Measurements from ENCODE around the gene PKP3. TPM values are rescaled to one million over a fixed set of nuclear protein-coding genes. Genes with fewer than 3 reads are reported as not detected.
"Not testable (repeated sequence)": the region's sequence is repeated elsewhere in the genome, so short reads cannot be mapped to it uniquely, and the experiment has no call there.

Gene PKP3
- total RNA-seq, 5 donors from 2014 or later (not counting 1 experiment from before 2014, with no cell fraction given), result 0.32 to 0.85 (median 0.47) TPM; not detected in 1

DNA sequence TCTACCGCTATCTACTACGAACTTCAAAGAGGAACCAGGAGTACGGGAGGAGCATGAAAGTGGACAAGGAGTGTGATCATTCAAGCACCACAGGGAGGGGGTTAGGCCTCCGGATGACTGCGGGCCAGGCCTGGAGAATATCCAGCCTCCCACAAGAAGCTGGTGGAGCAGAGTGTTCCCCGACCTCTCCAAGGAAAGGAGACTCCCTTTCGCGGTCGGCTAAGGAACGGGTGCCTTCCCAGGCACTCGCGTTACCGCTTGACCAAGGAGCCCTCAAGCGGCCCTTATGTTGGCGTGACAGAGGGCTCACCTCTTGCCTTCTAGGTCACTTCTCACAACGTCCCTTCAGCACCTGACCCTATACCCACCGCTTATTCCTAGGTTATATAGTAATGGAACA, 4.6 kb upstream of the PKP3 start:
- CTCF ChIA-PET; H3K27me3 Mint-ChIP-seq; H3K9me3 ChIP-seq; H3K4me3 Mint-ChIP-seq; H3K9me3 Mint-ChIP-seq; H3K27ac Mint-ChIP-seq; H3K27me3 ChIP-seq (replicated peaks in 1 of 2; ENCODE audit: control insufficient read depth in 2 of 2, extremely low read depth in 1 of 2, insufficient read depth in 2 of 2, low read length in 1 of 2); H3K4me1 Mint-ChIP-seq; H3K4me3 ChIP-seq (ENCODE audit: control insufficient read depth in 1 of 2, extremely low read depth in 1 of 2, low read length in 1 of 2); H3K36me3 ChIP-seq (ENCODE audit: control insufficient read depth in 2 of 2, extremely low read depth in 1 of 2, insufficient read depth in 1 of 2, low read length in 1 of 2); DNase-seq; ATAC-seq (replicated peaks in 1 of 4); POLR2A ChIA-PET; H3K36me3 Mint-ChIP-seq; H3K27ac ChIP-seq (ENCODE audit: low read length): not testable (repeated sequence)
- WGBS (ENCODE audit: insufficient coverage), result no CpG with 5 or more reads among the region's 17 CpGs
- peaks cover 0 to 25% of the 10 kb centered on the region in 2 experiments for H3K4me1 ChIP-seq (ENCODE audit: control insufficient read depth in 1 of 2, extremely low read depth in 1 of 2, insufficient read depth in 2 of 2, low read length in 2 of 2)

DNA sequence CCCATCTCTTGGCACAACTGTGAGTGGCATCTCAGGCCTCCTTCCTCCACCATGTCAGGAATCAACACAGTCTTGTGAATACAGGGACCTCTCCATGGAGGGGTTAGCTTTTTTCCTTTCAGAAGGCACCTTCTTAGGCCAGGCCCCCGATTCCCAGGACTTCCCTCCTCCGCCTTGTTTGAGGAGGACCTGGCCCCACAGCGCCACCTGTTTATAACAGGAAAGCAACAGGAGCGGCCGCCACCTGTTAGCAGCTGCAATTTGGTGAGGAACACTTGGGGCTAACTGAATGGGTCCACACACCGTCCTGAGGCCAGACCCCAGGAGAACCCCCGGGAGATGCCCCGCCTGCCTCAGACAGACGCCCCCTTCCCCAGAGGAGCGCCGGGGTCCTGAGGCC, 3.8 kb upstream of the PKP3 start:
- Mint-ChIP-seq H3K36me3 (no peaks in the 10 kb centered on the region), H3K4me1 (peaks cover 0 to 6% (median 4%) of the 10 kb centered on the region in 3 donors), H3K4me3 (no peak overlapping the region), H3K9me3 (peaks cover 0 to 8% (median 7%) of the 10 kb centered on the region in 3 donors), H3K27ac (no peak overlapping the region), H3K27me3 (no peaks in the 10 kb centered on the region)
- Histone ChIP-seq H3K4me3 (ENCODE audit: control insufficient read depth in 1 of 2, extremely low read depth in 1 of 2, low read length in 1 of 2) (no peak overlapping the region), H3K36me3 (ENCODE audit: control insufficient read depth in 2 of 2, extremely low read depth in 1 of 2, insufficient read depth in 1 of 2, low read length in 1 of 2) (no peaks in the 10 kb centered on the region), H3K27me3 (replicated peaks in 1 of 2; ENCODE audit: control insufficient read depth in 2 of 2, extremely low read depth in 1 of 2, insufficient read depth in 2 of 2, low read length in 1 of 2) (peaks cover 0 to 12% of the 10 kb centered on the region in 2 experiments), H3K9me3 (no peaks in the 10 kb centered on the region), H3K4me1 (ENCODE audit: control insufficient read depth in 1 of 2, extremely low read depth in 1 of 2, insufficient read depth in 2 of 2, low read length in 2 of 2) (peaks cover 0 to 27% of the 10 kb centered on the region in 2 experiments), H3K27ac (ENCODE audit: low read length) (no peak overlapping the region)
- CTCF ChIA-PET, result no interaction called here
- WGBS (ENCODE audit: insufficient coverage), result 79% methylated on average over 3 of the region's 11 CpGs
- DNase-seq (no peak), ATAC-seq (replicated peaks in 1 of 4) (no peak)
- POLR2A ChIA-PET, result no interaction called here

DNA sequence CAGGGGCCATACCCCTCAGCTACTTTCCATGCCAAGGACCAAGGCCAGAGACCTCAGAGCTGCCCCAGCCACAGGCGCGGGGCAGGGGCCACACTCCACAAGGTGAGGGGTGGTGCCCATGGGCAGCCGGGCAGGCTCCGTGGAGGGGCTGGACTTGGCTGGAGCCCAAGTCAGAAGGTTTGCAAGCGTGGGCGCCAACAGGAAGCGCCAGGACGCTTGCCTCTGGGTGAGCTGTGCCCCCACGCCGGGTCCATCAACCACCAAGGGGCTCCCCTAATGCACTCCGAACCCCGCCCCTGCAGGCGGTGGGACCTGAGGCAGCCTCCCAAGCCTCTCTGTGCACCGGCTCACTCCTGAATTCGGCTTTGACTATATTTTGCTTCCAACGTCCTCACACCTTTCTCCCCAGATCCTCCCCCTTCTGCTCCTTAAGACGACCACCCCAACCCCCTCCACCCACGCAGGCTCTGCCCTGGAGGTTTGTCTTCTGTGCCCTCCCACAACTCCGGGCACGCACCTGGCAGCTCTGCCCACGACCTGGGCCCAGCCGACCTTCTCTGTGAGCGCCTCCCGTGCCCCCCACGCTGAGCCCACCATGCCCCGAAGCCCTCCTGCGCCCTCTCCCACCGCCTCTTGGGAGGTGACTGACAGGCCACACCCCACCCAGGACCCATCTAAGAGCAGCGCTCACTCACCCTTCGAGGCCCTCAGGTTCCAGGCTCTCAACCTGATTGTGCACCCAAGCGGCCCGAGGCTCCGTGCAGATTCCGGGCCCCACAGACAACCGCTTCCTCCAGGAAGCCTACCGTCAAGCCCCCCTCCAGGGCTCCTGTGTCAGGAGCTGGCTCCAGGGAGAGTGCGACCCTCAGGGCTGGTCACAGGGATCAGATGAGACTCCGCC, 2.6 kb upstream of the PKP3 start:
- Mint-ChIP-seq H3K4me1 (peaks cover 0 to 6% (median 4%) of the 10 kb centered on the region in 3 donors), H3K36me3 (no peaks in the 10 kb centered on the region), H3K4me3 (no peak overlapping the region), H3K27ac (no peak overlapping the region), H3K9me3 (peaks cover 0 to 8% (median 7%) of the 10 kb centered on the region in 3 donors), H3K27me3 (no peaks in the 10 kb centered on the region)
- H3K4me1 ChIP-seq (ENCODE audit: control insufficient read depth in 1 of 2, extremely low read depth in 1 of 2, insufficient read depth in 2 of 2, low read length in 2 of 2), result peaks cover 0 to 23% of the 10 kb centered on the region in 2 experiments
- H3K4me3 ChIP-seq (ENCODE audit: control insufficient read depth in 1 of 2, extremely low read depth in 1 of 2, low read length in 1 of 2), result no peak overlapping the region
- ChIA-PET POLR2A (no interaction called here), CTCF (no interaction called here)
- no peak overlapping the region for H3K27ac ChIP-seq (ENCODE audit: low read length)
- DNase-seq (no peak), ATAC-seq (replicated peaks in 1 of 4) (no peak)
- H3K36me3 ChIP-seq (ENCODE audit: control insufficient read depth in 2 of 2, extremely low read depth in 1 of 2, insufficient read depth in 1 of 2, low read length in 1 of 2), result no peaks in the 10 kb centered on the region
- 72% methylated on average over 34 of the region's 38 CpGs for WGBS (ENCODE audit: insufficient coverage)
- no peaks in the 10 kb centered on the region for H3K9me3 ChIP-seq
- H3K27me3 ChIP-seq (replicated peaks in 1 of 2; ENCODE audit: control insufficient read depth in 2 of 2, extremely low read depth in 1 of 2, insufficient read depth in 2 of 2, low read length in 1 of 2), result peaks cover 0 to 23% of the 10 kb centered on the region in 2 experiments

DNA sequence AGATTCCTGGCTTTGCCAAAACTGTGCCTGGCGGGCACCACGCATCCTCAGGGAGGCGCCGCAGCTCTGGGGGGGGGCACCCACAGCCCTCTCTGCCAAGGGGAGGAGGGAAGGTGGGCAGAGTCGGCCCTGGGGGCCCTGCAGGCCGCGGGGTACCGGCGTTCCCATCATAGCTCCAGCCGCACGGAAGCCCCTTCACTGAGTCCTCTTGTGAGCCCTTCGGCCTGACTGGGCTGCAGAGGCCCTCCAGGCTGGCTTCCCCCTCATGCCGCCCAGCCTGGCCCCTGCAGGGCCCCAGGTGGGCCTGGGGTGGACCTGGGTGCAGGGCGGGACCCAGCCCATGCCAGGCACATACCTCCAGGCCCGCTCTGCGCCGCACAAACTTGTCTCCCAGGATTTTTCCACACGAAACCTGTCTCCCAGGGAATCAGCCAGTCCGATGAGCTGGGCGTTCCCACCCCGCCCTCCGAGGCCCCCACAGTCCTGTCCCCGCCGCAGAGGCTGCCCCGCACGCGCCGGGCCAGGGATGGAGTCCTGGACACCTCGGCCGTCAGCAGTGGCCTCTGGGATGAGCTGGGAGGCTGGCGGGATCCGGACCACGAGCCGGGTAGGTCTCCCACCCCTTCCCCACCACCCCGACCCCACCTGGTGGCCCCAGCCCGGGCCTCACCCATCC, 1.8 kb upstream of the PKP3 start:
- Histone ChIP-seq H3K9me3 (no peaks in the 10 kb centered on the region), H3K36me3 (ENCODE audit: control insufficient read depth in 2 of 2, extremely low read depth in 1 of 2, insufficient read depth in 1 of 2, low read length in 1 of 2) (no peaks in the 10 kb centered on the region), H3K27me3 (replicated peaks in 1 of 2; ENCODE audit: control insufficient read depth in 2 of 2, extremely low read depth in 1 of 2, insufficient read depth in 2 of 2, low read length in 1 of 2) (peaks cover 0 to 24% of the 10 kb centered on the region in 2 experiments), H3K4me3 (ENCODE audit: control insufficient read depth in 1 of 2, extremely low read depth in 1 of 2, low read length in 1 of 2) (no peak overlapping the region), H3K4me1 (ENCODE audit: control insufficient read depth in 1 of 2, extremely low read depth in 1 of 2, insufficient read depth in 2 of 2, low read length in 2 of 2) (peaks cover 0 to 25% of the 10 kb centered on the region in 2 experiments), H3K27ac (ENCODE audit: low read length) (no peak overlapping the region)
- no peaks in the 10 kb centered on the region for H3K27me3 Mint-ChIP-seq
- 94% methylated on average over 28 of the region's 36 CpGs for WGBS (ENCODE audit: insufficient coverage)
- H3K9me3 Mint-ChIP-seq, result peaks cover 0 to 1% (median under 1%) of the 10 kb centered on the region in 3 donors
- H3K36me3 Mint-ChIP-seq, result no peaks in the 10 kb centered on the region
- H3K4me3 Mint-ChIP-seq, result no peak overlapping the region
- no peak overlapping the region for H3K27ac Mint-ChIP-seq
- CTCF ChIA-PET, result no interaction called here
- ATAC-seq (replicated peaks in 1 of 4) (no peak), DNase-seq (no peak)
- POLR2A ChIA-PET, result no interaction called here
- H3K4me1 Mint-ChIP-seq, result peaks cover 0 to 4% (median 1%) of the 10 kb centered on the region in 3 donors

DNA sequence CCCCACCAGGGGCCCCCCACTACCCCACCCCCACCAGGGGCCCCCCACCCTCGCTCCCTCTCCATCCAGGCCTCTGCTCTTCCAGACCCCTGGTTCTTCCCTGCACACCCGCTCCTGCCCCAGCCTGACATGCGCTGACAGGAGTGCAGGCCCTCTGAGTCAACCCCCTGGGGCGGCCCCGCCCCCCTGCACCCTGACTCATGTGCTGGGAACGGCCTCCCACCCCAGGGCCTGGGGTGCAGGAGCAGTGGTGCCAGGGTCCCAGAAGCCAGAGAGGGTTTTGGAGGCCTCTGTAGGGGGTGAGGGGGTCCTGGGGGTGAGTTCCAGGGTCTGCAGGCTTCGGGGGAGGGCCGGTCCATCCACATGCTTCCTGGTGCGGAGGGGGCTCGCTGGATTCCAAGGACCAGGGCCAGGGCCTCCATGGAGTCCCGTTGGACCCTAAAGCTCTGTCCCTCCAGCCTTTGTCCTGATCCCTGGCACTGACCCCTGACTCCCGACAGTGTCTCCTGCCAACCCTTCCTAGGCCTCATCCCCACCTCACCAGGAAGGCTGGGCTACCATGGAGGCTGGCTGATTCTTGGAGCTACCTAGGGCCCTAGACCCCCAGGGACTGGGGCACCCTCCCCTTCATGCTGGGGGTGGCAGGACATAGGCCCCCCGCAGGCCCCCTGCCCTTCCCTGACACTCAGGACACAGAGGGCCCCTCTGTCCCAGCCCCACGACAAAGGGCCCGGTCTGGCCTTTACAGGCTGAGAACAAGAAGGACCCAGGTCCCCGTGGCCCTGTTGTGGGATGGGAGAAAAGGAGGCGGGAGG, 583 bp upstream of the PKP3 start:
- CTCF ChIA-PET, result no interaction called here
- WGBS (ENCODE audit: insufficient coverage), result 80% methylated on average over 11 of the region's 17 CpGs

More for the DNA sequence above, 583 bp upstream of the PKP3 start:
- DNase-seq (no peak), ATAC-seq (replicated peaks in 1 of 4) (no peak)
- H3K9me3 Mint-ChIP-seq, result no peaks in the 10 kb centered on the region
- H3K4me3 Mint-ChIP-seq, result no peak overlapping the region
- H3K27ac ChIP-seq (ENCODE audit: low read length), result no peak overlapping the region
- H3K9me3 ChIP-seq, result no peaks in the 10 kb centered on the region
- H3K27me3 ChIP-seq (replicated peaks in 1 of 2; ENCODE audit: control insufficient read depth in 2 of 2, extremely low read depth in 1 of 2, insufficient read depth in 2 of 2, low read length in 1 of 2), result peaks cover 0 to 28% of the 10 kb centered on the region in 2 experiments
- no peaks in the 10 kb centered on the region for H3K27me3 Mint-ChIP-seq
- no peaks in the 10 kb centered on the region for H3K36me3 Mint-ChIP-seq
- H3K27ac Mint-ChIP-seq, result no peak overlapping the region
- no peak overlapping the region for H3K4me3 ChIP-seq (ENCODE audit: control insufficient read depth in 1 of 2, extremely low read depth in 1 of 2, low read length in 1 of 2)
- peaks cover 0 to 19% of the 10 kb centered on the region in 2 experiments for H3K4me1 ChIP-seq (ENCODE audit: control insufficient read depth in 1 of 2, extremely low read depth in 1 of 2, insufficient read depth in 2 of 2, low read length in 2 of 2)
- H3K4me1 Mint-ChIP-seq, result no peaks in the 10 kb centered on the region
- POLR2A ChIA-PET, result no interaction called here
- H3K36me3 ChIP-seq (ENCODE audit: control insufficient read depth in 2 of 2, extremely low read depth in 1 of 2, insufficient read depth in 1 of 2, low read length in 1 of 2), result no peaks in the 10 kb centered on the region
